ENCODE data around the gene PITPNM3.

Gene PITPNM3

DNA sequence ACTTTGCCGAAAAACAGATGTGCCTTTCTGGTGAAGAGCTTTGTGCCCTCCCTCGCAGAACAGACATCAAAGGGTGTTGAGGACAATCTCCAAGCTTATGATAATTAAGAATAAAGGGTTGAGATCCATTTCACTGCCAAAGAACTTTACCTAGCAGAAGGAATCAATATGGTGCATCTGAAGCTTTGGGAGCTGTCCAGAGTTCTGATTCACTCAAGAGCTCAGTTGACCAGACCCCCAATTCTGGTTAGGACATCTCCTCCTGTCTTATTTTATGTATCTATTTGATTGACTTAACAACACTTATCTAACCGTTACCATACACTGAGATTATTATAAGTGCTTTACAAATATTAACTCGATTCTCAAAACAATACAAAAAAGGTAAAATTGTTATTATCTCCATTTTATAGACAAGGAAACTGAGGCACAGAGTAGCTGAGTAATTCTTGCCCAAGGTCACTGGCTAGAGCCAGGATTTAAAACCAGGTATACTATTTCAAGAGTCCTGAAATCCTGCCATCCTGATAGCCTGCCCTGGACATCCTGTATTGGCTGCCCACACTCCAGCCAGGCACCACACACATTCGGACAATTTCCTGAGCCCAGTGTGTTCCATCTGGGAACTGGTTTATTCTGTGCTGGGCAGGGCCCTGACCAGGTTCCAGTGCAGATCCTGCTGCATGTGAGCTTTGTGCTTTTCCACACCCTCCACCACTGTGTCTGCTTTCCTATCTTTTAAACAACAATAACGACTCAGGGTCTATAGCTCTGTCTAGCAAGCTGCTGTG is 29.8 kb downstream of the PITPNM3 start:
- DNase-seq, result no peak

DNA sequence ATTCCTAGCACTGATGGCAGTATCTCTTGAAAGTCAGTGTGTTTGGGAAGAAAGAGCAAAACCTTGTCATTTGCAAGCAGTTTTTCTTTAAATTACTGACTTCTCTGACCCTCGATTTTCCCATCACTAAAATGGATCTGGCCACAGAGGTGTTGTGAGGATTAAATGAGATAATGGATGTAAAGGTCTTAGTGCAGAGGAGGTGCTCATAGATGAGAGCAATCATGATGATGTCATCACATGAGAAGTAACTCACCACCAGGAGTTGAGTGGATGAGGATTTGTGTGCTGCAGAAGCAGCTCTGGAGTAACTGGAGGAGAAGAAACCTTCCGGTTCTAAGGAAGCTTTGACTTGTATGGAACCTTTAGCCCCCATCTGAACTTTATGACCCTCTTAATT is 30.6 kb downstream of the PITPNM3 start:
- DNase-seq (no peak), ATAC-seq (no peak)

More for the DNA sequence above, 29.8 kb downstream of the PITPNM3 start:
- no peak for ATAC-seq

DNA sequence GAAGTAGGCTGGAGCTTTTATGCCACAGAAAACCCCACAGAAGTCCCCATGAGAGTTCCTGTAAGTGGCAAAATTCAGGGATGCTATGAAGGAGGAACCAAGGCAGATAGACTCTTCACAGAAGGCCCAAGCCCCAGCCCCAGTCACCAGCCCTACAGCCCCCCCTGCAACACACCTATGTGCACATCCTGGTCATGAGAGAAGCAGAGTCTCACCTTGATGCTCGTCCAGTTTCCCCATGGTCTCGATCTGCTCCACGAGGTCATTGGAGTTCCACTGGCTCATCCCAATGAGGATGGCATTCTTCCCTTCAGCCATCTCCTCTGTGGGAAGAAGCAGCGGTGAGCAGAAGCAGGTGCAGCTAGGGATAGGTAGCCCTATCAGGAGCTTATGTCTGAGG is 31.2 kb downstream of the PITPNM3 start:
- no peak for ATAC-seq

DNA sequence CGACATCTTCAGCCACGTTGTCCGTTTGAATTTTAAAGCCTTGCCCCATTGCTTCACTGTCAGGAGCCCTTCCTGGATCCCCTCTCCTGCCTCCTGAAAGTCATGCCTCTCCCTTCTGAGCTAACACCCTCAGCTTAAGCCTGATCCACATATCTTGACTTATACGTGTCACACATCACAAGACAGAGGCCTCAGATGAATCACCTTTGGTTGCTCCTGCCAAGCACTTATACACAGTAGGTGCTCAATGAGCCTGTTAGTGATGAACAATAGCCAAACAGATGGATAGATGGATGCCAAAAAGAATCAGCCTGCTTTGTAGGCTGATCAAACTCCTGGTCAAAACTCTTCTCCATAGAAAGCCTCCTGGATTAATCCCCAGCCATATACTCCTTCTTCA is 31.8 kb downstream of the PITPNM3 start:
- ATAC-seq (no peak), DNase-seq (no peak)

More for the DNA sequence above, 31.2 kb downstream of the PITPNM3 start:
- no peak for DNase-seq

DNA sequence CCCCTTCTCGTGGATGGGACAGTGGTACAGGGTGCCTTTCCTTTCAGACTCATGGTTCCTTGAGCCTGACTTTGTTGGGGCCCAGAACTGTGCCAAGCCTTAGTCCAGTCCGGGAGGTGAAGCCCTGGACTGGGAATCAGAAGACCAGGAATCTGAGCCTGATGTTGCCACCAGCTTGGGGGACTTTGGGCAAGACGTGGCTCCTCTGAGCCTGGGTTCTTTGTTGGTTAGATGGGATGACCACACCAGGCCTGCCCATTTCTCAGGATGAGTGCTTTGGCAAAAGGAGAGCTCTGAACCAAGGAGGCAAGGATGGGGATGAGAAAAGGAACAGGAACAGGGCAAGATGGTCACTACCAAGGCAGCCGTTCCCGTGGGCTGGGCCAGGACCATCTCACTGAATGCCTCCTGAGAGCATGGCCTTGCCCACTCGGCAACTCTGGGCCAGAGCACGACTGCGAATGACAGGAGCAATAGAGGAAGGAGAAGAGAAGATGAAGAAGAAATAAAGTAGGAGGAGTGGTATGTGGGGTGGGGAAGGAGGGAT is 32.5 kb downstream of the PITPNM3 start:
- ATAC-seq (no peak), DNase-seq (no peak)

DNA sequence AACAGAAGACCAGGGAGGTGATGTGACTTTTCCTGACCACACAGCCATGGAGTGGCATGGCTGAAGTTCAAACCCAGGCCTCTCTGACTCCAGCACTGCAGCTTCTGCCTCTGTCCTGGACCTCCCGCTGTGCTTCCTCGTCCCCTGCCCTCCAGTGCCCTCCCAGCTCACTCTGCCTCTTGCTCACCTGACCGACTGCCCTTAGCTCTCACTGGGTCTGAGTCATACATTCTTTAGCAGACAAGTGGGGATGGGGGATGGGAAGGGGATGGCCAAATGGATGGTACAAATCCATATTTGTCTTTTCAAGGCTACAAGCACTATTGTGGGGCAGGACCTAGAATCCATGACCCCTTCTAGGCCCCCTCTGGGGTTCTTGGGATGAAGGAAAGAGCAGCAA is 33.0 kb downstream of the PITPNM3 start:
- ATAC-seq, result no peak
- DNase-seq, result no peak

DNA sequence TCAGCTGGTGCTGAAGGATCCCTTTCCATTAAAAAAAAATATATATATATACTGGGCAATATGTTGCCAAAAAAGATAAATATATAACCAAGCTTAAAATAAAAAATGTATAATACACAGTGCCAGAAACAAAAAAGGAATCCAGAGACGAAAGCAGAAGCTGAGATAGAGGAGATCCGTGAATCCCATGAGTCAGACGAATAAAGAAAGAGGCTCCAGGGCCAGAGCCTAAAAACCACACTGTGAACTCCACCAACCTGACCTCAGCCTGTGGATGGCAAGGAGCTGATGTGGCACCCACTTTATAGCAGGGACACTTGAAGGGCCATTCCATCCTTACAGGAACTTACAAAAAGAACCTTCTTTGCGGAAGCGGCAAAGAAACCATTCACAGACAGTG is 34.8 kb downstream of the PITPNM3 start:
- DNase-seq, result no peak
- ATAC-seq, result no peak

DNA sequence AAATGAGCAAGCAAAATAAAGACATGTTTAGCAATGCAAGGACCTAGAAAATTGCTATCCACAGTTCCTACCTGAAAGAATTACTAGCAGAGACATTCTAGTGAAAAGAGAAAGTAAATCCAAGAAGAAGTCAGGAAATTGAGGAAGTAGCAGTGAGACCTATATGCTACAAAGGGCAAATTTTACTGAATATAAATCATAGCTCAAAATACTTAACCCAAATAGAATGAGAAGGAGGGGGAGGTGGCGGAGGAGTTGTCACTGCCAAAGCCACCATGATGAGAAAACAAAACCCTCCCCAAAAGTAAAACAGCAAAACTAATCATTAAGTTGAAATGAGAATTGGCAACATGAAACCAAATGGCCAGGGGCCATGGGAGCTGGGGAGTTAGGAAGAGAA is 39.3 kb downstream of the PITPNM3 start:
- DNase-seq, result no peak
- ATAC-seq, result no peak

DNA sequence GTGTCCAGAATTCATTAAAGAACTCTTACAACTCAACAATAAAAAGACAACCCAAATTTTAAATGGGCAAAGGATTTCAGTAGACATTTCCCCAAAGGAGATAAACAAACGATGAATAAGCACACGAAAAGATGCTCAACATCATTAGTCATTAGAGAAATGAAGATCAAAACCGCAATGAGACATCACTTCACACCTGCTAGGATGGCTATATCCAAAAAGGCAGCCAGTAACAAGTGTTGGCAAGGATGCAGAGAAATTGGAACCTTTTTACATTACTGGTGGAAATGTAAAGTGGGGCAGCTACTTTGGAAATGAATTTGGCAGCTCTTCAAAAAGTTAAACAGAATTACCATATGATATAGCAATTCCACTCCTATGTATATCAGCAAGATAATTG is 42.0 kb downstream of the PITPNM3 start:
- ATAC-seq, result no peak
- DNase-seq, result no peak

DNA sequence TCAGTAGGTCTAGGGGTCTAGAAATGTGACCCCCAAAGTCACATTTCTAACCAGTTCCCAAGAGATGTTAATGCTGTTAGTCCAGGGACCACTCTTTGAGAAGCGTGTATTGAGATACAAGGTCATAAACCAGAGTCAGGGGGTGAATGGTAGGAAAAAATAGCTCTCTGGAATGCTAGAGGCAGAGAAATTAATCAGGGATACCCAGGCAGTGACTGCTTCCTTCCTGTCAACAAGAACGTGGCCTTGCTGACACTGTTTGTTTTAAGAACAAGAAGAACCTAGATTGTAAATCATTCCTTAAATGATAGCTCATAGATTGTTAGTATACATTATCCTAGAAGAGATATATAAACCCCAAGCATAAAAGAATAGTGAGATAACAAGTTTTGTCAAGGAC is 43.8 kb downstream of the PITPNM3 start:
- DNase-seq (no peak), ATAC-seq (no peak)

DNA sequence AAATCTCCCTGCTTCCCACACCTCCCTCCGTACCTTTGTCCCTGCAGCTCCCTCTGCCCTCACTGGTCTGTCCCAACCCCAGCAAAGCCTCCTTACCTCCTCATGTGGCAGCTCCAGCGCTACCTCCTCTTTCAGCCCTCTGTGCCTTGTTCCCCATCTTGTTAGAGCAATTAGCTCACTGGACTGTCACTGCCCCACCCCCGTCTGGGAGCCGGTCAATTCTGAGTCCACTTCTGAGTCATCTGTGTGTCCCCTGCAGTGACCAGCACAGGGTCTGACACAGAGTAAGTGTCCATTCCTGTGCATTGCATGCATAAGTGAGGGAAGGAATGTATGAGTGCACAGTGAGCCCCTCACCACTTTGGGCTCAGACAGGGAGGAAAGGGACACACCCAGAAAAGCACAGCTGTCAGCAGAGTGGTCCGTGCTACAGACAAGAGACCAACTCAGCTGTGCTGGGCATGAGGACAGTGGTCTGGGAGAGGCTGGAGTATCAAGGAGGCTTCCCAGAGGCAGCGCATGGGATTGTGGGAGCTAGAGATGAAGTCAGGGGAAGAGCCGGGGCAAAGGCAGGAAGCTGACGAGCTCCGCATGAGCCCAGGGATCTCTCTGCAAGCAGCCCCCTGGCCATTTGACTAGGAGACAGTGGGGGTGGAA is 45.9 kb downstream of the PITPNM3 start:
- no peak for DNase-seq
- no peak for ATAC-seq

DNA sequence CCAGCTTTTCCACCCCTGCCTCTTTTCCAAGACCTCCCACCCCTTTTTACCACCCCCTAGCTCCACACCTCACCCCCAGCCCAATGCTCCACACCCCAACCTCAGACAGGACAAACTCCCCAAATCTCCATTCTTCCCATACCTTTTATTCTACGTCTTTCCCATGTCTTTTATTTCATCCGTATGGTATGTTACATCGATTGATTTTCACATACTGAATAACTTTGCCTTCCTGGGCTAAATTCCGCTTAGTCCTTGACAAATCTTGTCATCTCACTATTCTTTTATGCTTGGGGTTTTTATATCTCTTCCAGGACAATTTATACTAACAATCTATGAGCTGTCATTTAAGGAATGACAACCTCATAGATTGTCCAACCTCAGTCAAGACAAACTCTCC is 46.4 kb downstream of the PITPNM3 start:
- DNase-seq (no peak), ATAC-seq (no peak)

DNA sequence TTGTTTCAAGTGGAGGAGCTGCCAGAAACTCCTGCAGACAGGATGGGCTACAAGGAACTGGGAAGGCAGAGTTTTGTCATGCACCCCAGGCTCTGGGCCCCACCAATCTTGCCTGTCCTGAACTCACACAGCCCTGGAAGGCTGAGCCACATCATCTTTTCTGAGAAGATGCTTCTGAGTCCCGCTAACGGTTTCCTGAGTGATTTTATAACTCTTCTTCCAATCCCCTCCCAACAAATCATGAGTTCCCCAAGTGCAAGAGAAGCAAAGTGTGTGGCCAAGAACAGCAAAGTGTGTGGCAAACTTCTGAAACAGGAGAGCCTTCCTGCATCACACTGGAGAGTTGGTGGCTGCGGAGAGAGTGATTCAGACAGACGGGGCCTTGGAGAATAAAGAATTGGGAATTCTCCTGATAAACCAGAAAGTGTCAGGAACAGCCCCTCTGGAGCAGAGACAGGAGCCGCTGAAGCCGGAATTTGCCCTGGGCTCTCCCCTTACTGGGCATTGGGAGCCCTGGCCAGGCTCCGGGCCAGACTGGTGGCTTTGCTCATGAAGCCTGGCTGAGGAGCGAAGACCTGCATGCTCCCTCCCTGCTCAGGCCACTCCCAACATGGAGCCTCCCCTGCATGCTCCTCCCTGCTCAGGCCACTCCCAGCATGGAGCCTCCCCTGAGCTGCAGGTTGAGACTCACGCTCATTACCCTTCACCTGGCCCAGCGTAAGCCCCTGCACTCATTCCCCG is 47.2 kb downstream of the PITPNM3 start:
- ATAC-seq (no peak), DNase-seq (no peak)

DNA sequence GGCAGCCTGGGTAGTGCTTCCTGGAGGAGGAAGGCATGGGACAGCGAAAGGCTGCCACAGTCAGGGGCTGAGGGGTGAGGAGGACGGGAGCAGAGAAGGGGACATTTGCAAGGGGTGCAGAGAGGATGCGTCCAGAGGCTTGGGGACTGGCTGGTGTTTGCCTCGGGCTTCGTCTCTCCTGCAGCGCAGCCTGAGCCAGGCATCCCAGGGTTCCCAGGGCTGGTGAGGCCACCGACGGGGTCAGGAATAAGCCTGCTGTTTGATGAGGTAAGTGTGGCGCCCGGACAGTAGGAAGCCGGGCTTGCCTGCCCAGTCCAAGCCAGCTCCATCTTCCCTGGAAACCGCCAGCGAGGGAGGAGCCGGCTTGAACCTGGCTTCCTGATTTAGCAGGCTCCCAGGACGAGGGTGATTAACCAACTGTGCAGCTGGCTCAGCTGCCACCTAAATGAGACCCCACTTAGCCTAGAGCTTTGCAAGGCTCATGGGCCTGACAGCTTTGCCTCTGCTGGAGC is 47.8 kb downstream of the PITPNM3 start:
- DNase-seq (no peak), ATAC-seq (no peak)

DNA sequence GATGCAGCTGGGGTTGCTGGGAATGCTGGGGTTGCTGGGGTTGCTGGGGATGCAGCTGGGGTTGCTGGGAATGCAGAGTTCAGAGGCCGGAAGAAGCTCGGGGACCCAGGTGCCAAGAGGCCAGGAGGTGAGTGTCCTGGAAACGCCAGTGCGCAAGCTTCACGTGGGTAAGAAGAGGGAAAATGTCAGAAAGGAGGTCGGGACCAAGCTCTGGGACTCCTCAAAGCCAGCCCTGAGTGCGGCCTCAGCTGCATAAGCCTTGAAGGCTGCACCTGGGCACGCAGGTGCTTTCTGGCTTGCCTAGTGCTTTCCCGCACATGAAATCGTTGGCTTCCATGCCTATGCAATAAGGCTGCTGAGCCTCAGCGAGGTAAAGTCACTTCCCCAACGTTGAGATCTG is 48.3 kb downstream of the PITPNM3 start:
- DNase-seq (no peak), ATAC-seq (no peak)

DNA sequence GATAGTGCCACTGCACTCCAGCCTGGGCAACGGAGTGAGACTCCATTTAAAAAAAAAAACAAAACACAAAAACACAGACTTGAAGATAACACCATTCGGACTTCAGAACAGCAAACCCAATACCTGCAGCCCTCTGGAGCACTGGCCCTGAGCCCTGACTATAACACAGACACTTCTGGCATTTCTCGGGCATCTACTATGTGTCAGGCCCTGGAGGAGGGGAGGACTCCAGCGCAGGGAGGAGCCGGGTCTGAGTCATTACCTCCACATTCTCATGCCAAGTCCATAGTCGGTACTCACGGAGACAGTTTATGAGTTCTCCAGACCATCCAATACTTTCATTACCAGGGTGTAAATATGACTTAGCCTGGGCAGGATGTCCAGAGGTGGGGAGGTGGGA is 48.8 kb downstream of the PITPNM3 start:
- ATAC-seq, result no peak
- DNase-seq, result no peak

DNA sequence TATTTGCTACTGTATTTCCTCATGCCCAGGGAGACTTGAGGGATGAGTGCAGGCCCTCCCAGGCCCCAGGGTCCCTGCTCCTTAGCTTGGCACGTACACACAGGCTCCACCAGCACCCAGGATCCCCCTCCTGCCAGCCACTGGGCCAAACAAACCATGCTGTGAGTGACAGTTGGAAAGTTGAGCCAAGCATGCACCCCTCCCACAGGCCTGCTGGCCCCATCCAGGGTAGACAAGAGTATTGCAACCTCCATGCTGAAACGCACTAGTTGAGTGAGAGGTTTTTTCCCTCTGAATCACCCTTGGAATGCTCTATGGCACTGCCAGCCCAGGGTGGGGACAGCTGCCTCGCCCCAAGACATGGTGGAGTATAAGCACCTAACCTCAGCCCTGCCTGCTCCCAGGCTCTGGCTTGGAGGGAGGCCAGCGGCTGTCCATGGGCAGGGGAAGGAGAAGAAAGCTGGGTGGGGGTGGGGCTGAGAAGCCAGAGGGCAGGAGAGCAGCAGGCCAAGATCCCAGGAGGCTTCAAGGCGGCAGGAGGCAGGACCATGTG is 49.6 kb downstream of the PITPNM3 start:
- no peak for DNase-seq

DNA sequence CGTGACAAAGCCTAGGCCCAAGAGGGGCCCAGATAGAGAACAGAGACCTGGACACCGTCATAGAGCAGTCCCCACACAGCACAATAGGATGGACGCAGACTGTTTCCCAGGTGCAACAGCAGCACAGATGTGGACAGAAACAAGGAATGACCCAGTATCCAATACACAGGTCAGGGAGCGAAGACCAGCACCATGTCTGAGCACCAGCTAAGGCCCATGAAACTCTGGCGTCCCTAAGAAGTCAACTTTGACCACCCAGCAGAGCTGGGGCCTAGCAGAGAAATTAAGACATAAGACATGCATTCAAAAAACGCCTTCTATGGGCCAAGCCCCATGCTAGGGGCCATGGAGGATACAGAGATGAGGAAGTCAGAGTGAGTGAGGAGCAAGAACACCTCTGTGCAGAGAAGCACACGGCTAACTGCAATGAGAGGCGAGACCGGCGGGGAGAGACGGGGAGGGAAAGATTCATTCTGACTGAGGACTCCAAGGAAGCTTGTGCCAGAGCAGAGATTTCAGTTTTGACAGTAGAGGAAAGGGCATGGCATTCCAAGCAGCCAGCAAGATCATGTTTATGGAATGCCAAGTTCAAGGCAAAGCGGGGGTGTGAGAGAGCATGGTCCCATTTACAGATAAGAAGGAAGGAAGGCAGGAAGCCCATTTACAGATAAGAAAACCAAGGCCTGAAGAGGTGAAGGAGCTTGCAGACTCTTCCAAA is 50.8 kb downstream of the PITPNM3 start:
- no peak for ATAC-seq
- DNase-seq, result no peak

More for the DNA sequence above, 49.6 kb downstream of the PITPNM3 start:
- ATAC-seq, result no peak

DNA sequence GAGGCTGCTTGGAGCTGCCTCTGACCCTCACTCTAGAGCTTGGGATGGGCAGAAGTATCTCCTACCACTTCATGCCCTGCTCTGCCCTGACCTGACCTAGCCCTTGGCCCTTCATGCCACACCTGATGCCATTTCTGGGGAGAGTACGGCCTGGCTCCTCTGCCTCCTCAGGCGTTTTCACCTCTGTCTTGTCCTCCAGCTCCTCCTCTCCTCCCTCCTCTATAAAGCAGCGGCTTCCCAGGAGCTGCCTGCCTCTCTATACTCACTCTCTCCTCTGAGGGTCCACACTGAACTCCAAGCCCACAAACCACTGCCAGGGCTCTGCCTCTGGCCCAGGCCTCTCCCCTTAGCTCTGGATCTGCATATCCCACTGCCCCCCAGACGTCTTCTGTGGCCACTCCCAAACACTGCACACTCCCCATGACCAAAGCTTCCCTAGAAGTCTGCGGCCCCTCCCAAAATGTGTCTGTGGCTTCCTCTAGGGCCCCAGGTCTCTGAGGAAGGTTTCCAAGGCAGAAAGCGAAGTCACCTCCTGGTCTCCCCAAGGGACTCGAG is 52.6 kb downstream of the PITPNM3 start:
- no peak for DNase-seq
- ATAC-seq, result no peak

DNA sequence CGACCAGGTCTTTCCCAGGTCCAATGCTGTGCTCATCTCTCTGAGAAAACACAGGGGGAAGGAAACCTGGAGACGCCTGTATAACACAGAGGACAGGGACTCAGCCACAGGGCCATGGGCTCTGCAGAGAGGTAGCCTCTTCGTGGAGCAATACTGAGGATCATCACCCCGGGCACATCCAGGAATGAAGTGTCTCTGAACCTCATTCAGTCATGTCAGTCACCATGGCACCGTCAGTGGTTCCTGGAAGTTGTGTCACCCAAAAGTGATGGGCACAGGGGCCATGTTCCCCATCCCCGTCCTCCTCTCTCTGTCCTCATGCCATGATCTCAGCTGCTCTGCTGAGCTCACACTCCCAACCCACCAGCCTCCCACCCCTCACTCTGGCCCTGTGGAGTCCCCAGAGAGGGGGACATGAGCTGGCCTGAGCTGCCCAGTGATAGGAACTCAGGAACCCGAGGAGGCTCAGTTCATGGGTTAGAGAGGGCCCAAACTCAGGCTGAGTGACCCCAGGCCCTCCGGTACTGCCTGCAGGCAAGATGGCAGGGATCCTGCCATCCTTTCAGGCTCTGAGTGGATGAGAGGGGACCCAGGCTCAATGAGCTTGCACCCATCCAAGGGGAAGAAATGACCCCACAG is 53.4 kb downstream of the PITPNM3 start:
- no peak for DNase-seq
- no peak for ATAC-seq

DNA sequence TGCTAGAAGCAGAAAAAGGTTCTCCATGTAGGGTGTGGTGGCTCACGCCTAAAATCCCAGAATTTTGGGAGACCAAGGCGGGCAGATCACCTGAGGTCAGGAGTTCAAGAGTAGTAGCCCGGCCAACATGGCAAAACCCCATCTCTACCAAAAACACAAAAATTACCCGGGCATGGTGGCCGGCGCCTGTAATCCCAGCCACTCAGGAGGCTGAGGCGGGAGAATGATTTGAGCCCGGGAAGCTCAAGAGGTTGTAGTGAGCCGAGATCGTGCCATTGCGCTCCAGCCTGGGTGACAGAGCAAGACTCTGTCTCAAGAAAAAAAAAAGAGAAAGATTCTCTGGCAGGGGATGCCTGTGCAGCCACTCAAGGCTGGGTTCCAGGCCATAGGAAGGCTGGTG is 54.2 kb downstream of the PITPNM3 start:
- no peak for ATAC-seq
- no peak for DNase-seq

Measured in stimulated activated naive CD8-positive, alpha-beta T cell treated with anti-CD3 and anti-CD28 coated beads, Interleukin-15, Interleukin-2, amounts not matched to agents 100 U/mL and 50 U/mL, for 24 hours (primary cell).